Measurements from ENCODE around the gene KLHL1. TPM values are rescaled to one million over a fixed set of nuclear protein-coding genes. Genes with fewer than 3 reads are reported as not detected.

The KLHL1 gene
- total RNA-seq, 1 donor from 2014 or later: not detected

DNA sequence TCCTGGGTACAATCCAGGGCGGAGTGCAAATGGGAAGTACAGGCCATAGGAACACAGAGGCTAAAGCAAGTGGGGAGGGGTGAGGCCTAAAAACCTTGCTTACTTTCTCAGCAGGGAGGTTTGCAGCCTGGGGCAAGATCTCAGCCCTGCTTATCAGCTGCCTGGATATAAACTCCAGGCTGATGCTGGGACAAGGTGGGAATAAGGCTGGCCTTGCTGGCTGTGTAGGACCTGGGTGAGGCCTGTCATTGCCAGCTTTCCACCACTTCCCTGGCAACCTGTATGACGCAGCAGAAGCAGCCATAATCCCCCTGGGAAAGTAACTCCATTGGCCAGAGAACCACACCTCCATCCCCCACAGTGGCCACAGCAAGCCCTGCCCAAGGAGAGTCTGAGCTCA is 279.7 kb downstream of the KLHL1 start:
- no peak overlapping the region for H3K4me3 ChIP-seq (ENCODE audit: insufficient read depth, low read depth, low read length)
- no peak for DNase-seq (ENCODE audit: low read depth)

DNA sequence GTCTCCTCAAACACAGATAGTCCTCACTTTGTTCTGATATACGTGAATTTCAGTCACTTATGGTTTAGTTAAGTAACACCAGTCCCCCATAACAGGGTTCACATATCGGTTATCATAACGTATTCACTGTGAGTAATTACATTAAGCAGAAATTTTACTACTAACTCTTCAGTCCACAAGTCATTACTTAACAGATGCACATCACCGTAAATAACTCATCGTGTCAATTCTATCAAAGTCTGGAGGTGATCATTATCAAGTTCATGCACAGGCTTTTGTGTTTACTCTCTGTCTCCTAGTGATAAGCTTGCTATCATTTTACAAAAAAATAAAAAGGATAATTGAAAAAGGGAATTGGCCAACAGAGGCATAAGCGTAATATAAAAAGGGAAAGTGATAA is 288.1 kb downstream of the KLHL1 start:
- no peaks in the 10 kb centered on the region for H3K27me3 ChIP-seq (ENCODE audit: insufficient read depth, low read length)
- Mint-ChIP-seq H3K9me3 (ENCODE audit: unreplicated experiment) (peaks cover 1% of the 10 kb centered on the region), H3K4me3 (ENCODE audit: unreplicated experiment) (no peak overlapping the region), H3K27ac (ENCODE audit: unreplicated experiment) (no peak overlapping the region), H3K36me3 (ENCODE audit: low read depth, unreplicated experiment) (no peaks in the 10 kb centered on the region), H3K27me3 (ENCODE audit: low read depth, unreplicated experiment) (no peaks in the 10 kb centered on the region), H3K4me1 (ENCODE audit: low read depth, unreplicated experiment) (no peaks in the 10 kb centered on the region)
- TF ChIP-seq, protein P1, sequence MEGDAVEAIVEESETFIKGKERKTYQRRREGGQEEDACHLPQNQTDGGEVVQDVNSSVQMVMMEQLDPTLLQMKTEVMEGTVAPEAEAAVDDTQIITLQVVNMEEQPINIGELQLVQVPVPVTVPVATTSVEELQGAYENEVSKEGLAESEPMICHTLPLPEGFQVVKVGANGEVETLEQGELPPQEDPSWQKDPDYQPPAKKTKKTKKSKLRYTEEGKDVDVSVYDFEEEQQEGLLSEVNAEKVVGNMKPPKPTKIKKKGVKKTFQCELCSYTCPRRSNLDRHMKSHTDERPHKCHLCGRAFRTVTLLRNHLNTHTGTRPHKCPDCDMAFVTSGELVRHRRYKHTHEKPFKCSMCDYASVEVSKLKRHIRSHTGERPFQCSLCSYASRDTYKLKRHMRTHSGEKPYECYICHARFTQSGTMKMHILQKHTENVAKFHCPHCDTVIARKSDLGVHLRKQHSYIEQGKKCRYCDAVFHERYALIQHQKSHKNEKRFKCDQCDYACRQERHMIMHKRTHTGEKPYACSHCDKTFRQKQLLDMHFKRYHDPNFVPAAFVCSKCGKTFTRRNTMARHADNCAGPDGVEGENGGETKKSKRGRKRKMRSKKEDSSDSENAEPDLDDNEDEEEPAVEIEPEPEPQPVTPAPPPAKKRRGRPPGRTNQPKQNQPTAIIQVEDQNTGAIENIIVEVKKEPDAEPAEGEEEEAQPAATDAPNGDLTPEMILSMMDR (IDR thresholded peaks at IDR 0.05; ENCODE audit: insufficient read depth, low read depth, low read length): no peak
- no peak for TF ChIP-seq EZH2 (IDR thresholded peaks at IDR 0.05; ENCODE audit: insufficient read depth, low read length)
- H3K9ac ChIP-seq (ENCODE audit: low read length): no peak overlapping the region
- H3K4me2 ChIP-seq (ENCODE audit: low read length): no peak overlapping the region
- H3K36me3 ChIP-seq (ENCODE audit: insufficient read depth, low read length): no peaks in the 10 kb centered on the region
- DNase-seq (ENCODE audit: low read depth): no peak
- no peaks in the 10 kb centered on the region for H3K79me2 ChIP-seq (ENCODE audit: insufficient read depth, low read length)
- no peaks in the 10 kb centered on the region for H4K20me1 ChIP-seq (ENCODE audit: insufficient read depth, low read length)
- no peaks in the 10 kb centered on the region for H3K4me1 ChIP-seq (ENCODE audit: insufficient read depth, low read length)
- no peaks in the 10 kb centered on the region for H3K9me3 ChIP-seq (ENCODE audit: insufficient read depth, low read depth, low read length)
- H3K27ac ChIP-seq (ENCODE audit: low read depth, low read length): no peak overlapping the region
- FAIRE-seq: no peak
- no peak overlapping the region for H2AFZ ChIP-seq (ENCODE audit: low read depth, low read length)
- H3K4me3 ChIP-seq (ENCODE audit: insufficient read depth, low read depth, low read length): no peak overlapping the region

More for the DNA sequence above, 279.7 kb downstream of the KLHL1 start:
- FAIRE-seq: no peak
- Histone ChIP-seq H2AFZ (ENCODE audit: low read depth, low read length) (no peak overlapping the region), H3K4me2 (ENCODE audit: low read length) (no peak overlapping the region), H3K9me3 (ENCODE audit: insufficient read depth, low read depth, low read length) (peaks cover 3% of the 10 kb centered on the region), H4K20me1 (ENCODE audit: insufficient read depth, low read length) (no peaks in the 10 kb centered on the region), H3K79me2 (ENCODE audit: insufficient read depth, low read length) (no peaks in the 10 kb centered on the region), H3K9ac (ENCODE audit: low read length) (no peak overlapping the region), H3K27ac (ENCODE audit: low read depth, low read length) (no peak overlapping the region), H3K27me3 (ENCODE audit: insufficient read depth, low read length) (no peaks in the 10 kb centered on the region), H3K36me3 (ENCODE audit: insufficient read depth, low read length) (no peaks in the 10 kb centered on the region), H3K4me1 (ENCODE audit: insufficient read depth, low read length) (no peaks in the 10 kb centered on the region)
- Mint-ChIP-seq H3K4me1 (ENCODE audit: low read depth, unreplicated experiment) (no peaks in the 10 kb centered on the region), H3K4me3 (ENCODE audit: unreplicated experiment) (no peak overlapping the region), H3K9me3 (ENCODE audit: unreplicated experiment) (no peaks in the 10 kb centered on the region), H3K27ac (ENCODE audit: unreplicated experiment) (no peak overlapping the region), H3K27me3 (ENCODE audit: low read depth, unreplicated experiment) (no peaks in the 10 kb centered on the region), H3K36me3 (ENCODE audit: low read depth, unreplicated experiment) (no peaks in the 10 kb centered on the region)
- TF ChIP-seq, protein P1 (IDR thresholded peaks at IDR 0.05; ENCODE audit: insufficient read depth, low read depth, low read length): no peak
- no peak for TF ChIP-seq EZH2 (IDR thresholded peaks at IDR 0.05; ENCODE audit: insufficient read depth, low read length)

DNA sequence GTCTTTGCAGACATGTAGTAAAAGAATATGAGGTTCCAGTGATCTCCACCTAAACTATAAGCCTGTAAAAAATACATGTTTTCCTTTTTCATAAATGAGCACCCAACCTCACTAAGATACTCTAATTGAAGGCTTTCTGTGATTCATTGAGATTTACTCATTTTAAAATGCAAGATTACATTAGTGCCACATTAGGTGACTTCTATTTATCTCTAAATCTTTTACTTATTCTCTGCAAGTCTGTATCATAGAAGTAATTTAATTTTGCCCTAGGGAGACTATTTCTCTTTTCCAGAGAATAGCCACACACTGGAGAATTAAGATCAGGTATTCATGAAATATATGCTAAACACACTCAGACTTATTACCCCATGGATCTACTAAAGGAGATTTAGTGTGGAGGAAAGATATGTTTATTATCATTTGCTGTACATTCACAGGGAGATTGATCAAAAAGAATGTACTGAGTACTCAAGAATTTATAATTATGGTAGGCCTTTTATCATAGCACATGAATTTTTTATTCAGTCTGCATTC is 290.9 kb downstream of the KLHL1 start:
- no peak for FAIRE-seq
- no peaks in the 10 kb centered on the region for H3K27me3 ChIP-seq (ENCODE audit: insufficient read depth, low read length)
- no peak for DNase-seq (ENCODE audit: low read depth)
- H3K27ac ChIP-seq (ENCODE audit: low read depth, low read length): no peak overlapping the region
- no peak overlapping the region for H2AFZ ChIP-seq (ENCODE audit: low read depth, low read length)
- H3K9ac ChIP-seq (ENCODE audit: low read length): no peak overlapping the region
- Mint-ChIP-seq H3K9me3 (ENCODE audit: unreplicated experiment) (peaks cover 1% of the 10 kb centered on the region), H3K36me3 (ENCODE audit: low read depth, unreplicated experiment) (no peaks in the 10 kb centered on the region), H3K4me1 (ENCODE audit: low read depth, unreplicated experiment) (no peaks in the 10 kb centered on the region), H3K4me3 (ENCODE audit: unreplicated experiment) (no peak overlapping the region), H3K27me3 (ENCODE audit: low read depth, unreplicated experiment) (no peaks in the 10 kb centered on the region), H3K27ac (ENCODE audit: unreplicated experiment) (no peak overlapping the region)
- H3K4me2 ChIP-seq (ENCODE audit: low read length): no peak overlapping the region
- no peaks in the 10 kb centered on the region for H3K9me3 ChIP-seq (ENCODE audit: insufficient read depth, low read depth, low read length)
- no peak for TF ChIP-seq EZH2 (IDR thresholded peaks at IDR 0.05; ENCODE audit: insufficient read depth, low read length)
- TF ChIP-seq, protein P1 (IDR thresholded peaks at IDR 0.05; ENCODE audit: insufficient read depth, low read depth, low read length): no peak
- H3K4me3 ChIP-seq (ENCODE audit: insufficient read depth, low read depth, low read length): no peak overlapping the region
- no peaks in the 10 kb centered on the region for H3K4me1 ChIP-seq (ENCODE audit: insufficient read depth, low read length)
- no peaks in the 10 kb centered on the region for H3K79me2 ChIP-seq (ENCODE audit: insufficient read depth, low read length)
- no peaks in the 10 kb centered on the region for H3K36me3 ChIP-seq (ENCODE audit: insufficient read depth, low read length)
- no peaks in the 10 kb centered on the region for H4K20me1 ChIP-seq (ENCODE audit: insufficient read depth, low read length)
